H1 (cell line): ENCODE measurements around the gene NCOA1. TPM values are rescaled to one million over a fixed set of nuclear protein-coding genes. Genes with fewer than 3 reads are reported as not detected.

ENCODE experiments used
- CTCF ChIA-PET: fragments of 300-600 bp; sonication (Branson Sonifier 250); formaldehyde crosslinking; loops from one replicate; lab custom pipeline; 2021; ENCODE audit not compliant: partially characterized antibody; lab: Charles Lee
- POLR2A ChIA-PET: fragments of 300-600 bp; sonication (Branson Sonifier 250); formaldehyde crosslinking; loops from one replicate; lab custom pipeline; 2021; ENCODE audit warnings: inconsistent platforms; ENCODE audit not compliant: partially characterized antibody; lab: Charles Lee
- DNase-seq, 2 experiments: peaks; one replicate each; pipeline versions ENCODE4 v3.0.0 to v3.0.0-alpha.2; 2010 to 2022; ENCODE audit warnings: low spot score in 2 of 2, low read depth in 1 of 2, mixed read lengths in 1 of 2
- FAIRE-seq: peaks from 2 replicates; lab custom pipeline; 2011; peaks lifted over from hg19 to GRCh38; lab: Jason Lieb, UNC
- H2AFZ ChIP-seq: 2 replicates; pipeline ENCODE4 v1.8.1; 2012; ENCODE audit warnings: low read length, inconsistent platforms
- H2AK5ac ChIP-seq: 2 replicates; pipeline ENCODE4 v1.6.1; 2013; ENCODE audit warnings: low read depth, low read length
- H2BK120ac ChIP-seq: replicated peaks from 2 replicates; pipeline ENCODE3; 2013; ENCODE audit warnings: low read depth, low read length, inconsistent platforms
- H2BK12ac ChIP-seq: 2 replicates; pipeline ENCODE4 v1.6.1; 2013; ENCODE audit warnings: low read depth, low read length
- H2BK15ac ChIP-seq: 2 replicates; pipeline ENCODE4 v1.6.1; 2013; ENCODE audit warnings: low read length
- H2BK20ac ChIP-seq: 2 replicates; pipeline ENCODE4 v1.6.1; 2013; ENCODE audit warnings: low read length
- H2BK5ac ChIP-seq: 2 replicates; pipeline ENCODE4 v1.6.1; 2013; ENCODE audit warnings: low read depth, low read length
- H3K14ac ChIP-seq: 2 replicates; pipeline ENCODE4 v1.6.1; 2013; ENCODE audit warnings: inconsistent platforms; ENCODE audit not compliant: insufficient read length
- H3K18ac ChIP-seq: 2 replicates; pipeline ENCODE4 v1.6.1; 2013; ENCODE audit warnings: low read length; ENCODE audit errors: extremely low read depth
- H3K23ac ChIP-seq: 2 replicates; pipeline ENCODE4 v1.6.1; 2013; ENCODE audit warnings: inconsistent platforms; ENCODE audit not compliant: insufficient read length
- H3K23me2 ChIP-seq: 2 replicates; pipeline ENCODE4 v1.6.1; 2013; ENCODE audit warnings: low read depth, low read length
- H3K27ac ChIP-seq: 2 replicates; pipeline ENCODE4 v1.6.1; 2011; ENCODE audit warnings: low read depth, low read length, inconsistent platforms
- H3K27me3 ChIP-seq, 4 experiments: replicated peaks in 1 of 4; 1 replicate in 1 of 4; 2 replicates in 3 of 4; pipeline versions ENCODE4 v1.6.1 to v1.8.1; 2011 to 2013; ENCODE audit warnings: low read length in 3 of 4, mild to moderate bottlenecking in 3 of 4, inconsistent platforms in 2 of 4, mixed read lengths in 2 of 4, moderate library complexity in 1 of 4; ENCODE audit not compliant: control insufficient read depth in 3 of 4, insufficient read depth in 3 of 4; ENCODE audit errors: extremely low read depth in 1 of 4
- H3K36me3 ChIP-seq, 4 experiments: 2 replicates each; pipeline versions ENCODE4 v1.6.1 to v1.8.1; 2011 to 2013; ENCODE audit warnings: mild to moderate bottlenecking in 4 of 4, low read length in 3 of 4, moderate library complexity in 2 of 4, control low read depth in 1 of 4, inconsistent platforms in 1 of 4; ENCODE audit not compliant: insufficient read depth in 4 of 4, control insufficient read depth in 2 of 4
- H3K4ac ChIP-seq: replicated peaks from 2 replicates; pipeline ENCODE3; 2013; ENCODE audit warnings: low read length, low read depth, mixed read lengths, inconsistent platforms; ENCODE audit not compliant: insufficient read length
- H3K4me1 ChIP-seq, 4 experiments: replicated peaks in 1 of 4; 1 replicate in 1 of 4; 2 replicates in 3 of 4; pipeline versions ENCODE4 v1.6.1 to v1.8.1; 2011 to 2013; ENCODE audit warnings: low read length in 3 of 4, inconsistent platforms in 2 of 4, mixed read lengths in 1 of 4; ENCODE audit not compliant: insufficient read depth in 4 of 4, control insufficient read depth in 3 of 4
- H3K4me2 ChIP-seq, 2 experiments: 2 replicates each; pipeline versions ENCODE4 v1.6.1 to v1.8.1; 2011 to 2013; ENCODE audit warnings: low read depth in 2 of 2, low read length in 2 of 2, control low read depth in 1 of 2, inconsistent platforms in 1 of 2, mild to moderate bottlenecking in 1 of 2; ENCODE audit not compliant: insufficient read depth in 1 of 2
- H3K4me3 ChIP-seq, 4 experiments: fragments of 200-600, 300-600 bp in 1 of 4; sonication (generic), shearing (Covaris generic), sonication (Bioruptor Twin) in 1 of 4; 2 replicates each; pipeline versions ENCODE4 v1.5.1 to v1.8.1; 2011 to 2016; ENCODE audit warnings: low read length in 4 of 4, low read depth in 3 of 4, control low read depth in 2 of 4, inconsistent platforms in 2 of 4, mild to moderate bottlenecking in 2 of 4, mixed read lengths in 1 of 4, moderate library complexity in 1 of 4; ENCODE audit not compliant: insufficient read depth in 2 of 4; ENCODE audit errors: extremely low read depth in 1 of 4
- H3K56ac ChIP-seq: replicated peaks from 2 replicates; pipeline ENCODE3; 2013; ENCODE audit warnings: low read depth, mild to moderate bottlenecking, mixed read lengths, low read length, inconsistent platforms; ENCODE audit not compliant: insufficient read length
- H3K79me1 ChIP-seq: 2 replicates; pipeline ENCODE4 v1.6.1; 2013; ENCODE audit warnings: low read depth, low read length, control low read depth
- H3K79me2 ChIP-seq, 2 experiments: 2 replicates each; pipeline versions ENCODE4 v1.6.1 to v1.8.1; 2012 to 2013; ENCODE audit warnings: low read length in 2 of 2, mild to moderate bottlenecking in 2 of 2, inconsistent platforms in 1 of 2; ENCODE audit not compliant: insufficient read depth in 2 of 2, control insufficient read depth in 1 of 2
- H3K9ac ChIP-seq, 4 experiments: replicated peaks in 1 of 4; 1 replicate in 1 of 4; 2 replicates in 3 of 4; pipeline versions ENCODE4 v1.6.1 to v1.8.1; 2011 to 2013; ENCODE audit warnings: low read depth in 3 of 4, low read length in 3 of 4, control low read depth in 2 of 4, mild to moderate bottlenecking in 2 of 4, moderate library complexity in 2 of 4, inconsistent platforms in 1 of 4; ENCODE audit errors: extremely low read depth in 1 of 4
- H3K9me3 ChIP-seq, 2 experiments: 2 replicates each; pipeline versions ENCODE4 v1.6.1 to v1.8.1; 2012 to 2013; ENCODE audit warnings: mild to moderate bottlenecking in 2 of 2, moderate library complexity in 2 of 2, control low read depth in 1 of 2, inconsistent platforms in 1 of 2, low read depth in 1 of 2, low read length in 1 of 2, mixed read lengths in 1 of 2; ENCODE audit not compliant: insufficient read depth in 2 of 2
- H4K20me1 ChIP-seq, 2 experiments: replicated peaks in 1 of 2; 2 replicates each; pipeline versions ENCODE3 to v1.8.1; 2011 to 2013; ENCODE audit warnings: inconsistent platforms in 2 of 2, low read length in 2 of 2, mild to moderate bottlenecking in 1 of 2; ENCODE audit not compliant: insufficient read depth in 2 of 2, control insufficient read depth in 1 of 2
- H4K5ac ChIP-seq: 2 replicates; pipeline ENCODE4 v1.6.1; 2013; ENCODE audit warnings: low read length, low read depth, mixed read lengths, inconsistent platforms; ENCODE audit not compliant: insufficient read length
- H4K8ac ChIP-seq: 2 replicates; pipeline ENCODE4 v1.8.0; 2013; ENCODE audit warnings: mild to moderate bottlenecking, moderate library complexity, low read length, inconsistent platforms; ENCODE audit not compliant: insufficient read depth; ENCODE audit errors: extremely low read depth
- H4K91ac ChIP-seq: replicated peaks from 2 replicates; pipeline ENCODE3; 2013; ENCODE audit warnings: low read length, mixed read lengths, inconsistent platforms; ENCODE audit not compliant: insufficient read length
- BRCA1 ChIP-seq: IDR thresholded peaks from 2 replicates; pipeline ENCODE4 v1.6.1; 2012; ENCODE audit warnings: low read depth, low read length, improper control_type of control experiment
- CBX5 ChIP-seq: fragments of 300-800, 300-1000 bp; sonication (generic); IDR thresholded peaks from 2 replicates; pipeline ENCODE4 v1.7.1; 2016; ENCODE audit warnings: antibody characterized with exemption, low read length, low read depth
- EGR1 ChIP-seq: IDR thresholded peaks from 2 replicates; pipeline ENCODE4 v1.6.1; 2011; ENCODE audit warnings: low read depth, low read length, borderline replicate concordance
- HDAC6 ChIP-seq: IDR thresholded peaks from one replicate; pipeline ENCODE4 v1.7.1; 2012; ENCODE audit warnings: low read depth, mild to moderate bottlenecking, inconsistent platforms, low read length, moderate library complexity
- KDM5A ChIP-seq: fragments of 200-600 bp; IDR thresholded peaks from 2 replicates; pipeline ENCODE4 v1.7.1; 2012; ENCODE audit warnings: mild to moderate bottlenecking, low read length, inconsistent platforms, mixed read lengths
- PHF8 ChIP-seq: fragments of 200-600 bp; sonication (generic); conservative IDR thresholded peaks from 2 replicates; pipeline ENCODE4 v1.7.1; 2012; ENCODE audit warnings: low read depth, mild to moderate bottlenecking, inconsistent platforms, low read length, moderate library complexity
- TBP ChIP-seq: IDR thresholded peaks from 2 replicates; pipeline ENCODE4 v1.6.1; 2011; ENCODE audit warnings: low read depth, low read length, improper control_type of control experiment
- WGBS, 2 experiments: shearing (Covaris generic) in 1 of 2; methylation state at CpG; one replicate each; pipeline versions ENCODE4 v1.1.6 to v1.1.7; 2013 to 2015; ENCODE audit warnings: low lambda C conversion rate in 2 of 2, mixed read lengths in 2 of 2, inconsistent platforms in 1 of 2, low coverage in 1 of 2, missing lambda C conversion rate in 1 of 2; ENCODE audit not compliant: insufficient replicate concordance in 2 of 2, insufficient coverage in 1 of 2, insufficient read length in 1 of 2; ENCODE audit errors: extremely low coverage in 1 of 2, missing lambda C conversion rate in 1 of 2; 5-methylcytosine and 5-hydroxymethylcytosine counted together
- polyA plus RNA-seq, 7 experiments: library from polyadenylated mRNA; depleted of rRNA in 3 of 7; stranded (reverse) in 5 of 7; unstranded in 2 of 7; fragments of >200 nt in 5 of 7; fragments of 200-250 nt in 2 of 7; gene quantifications; 1 replicate in 5 of 7; 2 replicates in 1 of 7; 4 replicates in 1 of 7; pipeline versions ENCODE4 v1.2.1 to v1.2.3, GENCODE V29; 2011 to 2013; ENCODE audit warnings: missing spikeins in 2 of 7, mixed read lengths in 2 of 7
- total RNA-seq: library from RNA; stranded (reverse); fragmentation: NEBNext Ultra II Directional; extraction: Animal tissue kit (Norgen Biotek cat#: 25700); gene quantifications from 2 replicates; pipeline ENCODE4 v1.2.1, GENCODE V29; 2021

Gene NCOA1
- total and polyA plus RNA-seq, 2 of the 8 experiments (the other 6 are each of a cell fraction or from before 2014, with no cell fraction given): 12.8 to 17.9 TPM

DNA sequence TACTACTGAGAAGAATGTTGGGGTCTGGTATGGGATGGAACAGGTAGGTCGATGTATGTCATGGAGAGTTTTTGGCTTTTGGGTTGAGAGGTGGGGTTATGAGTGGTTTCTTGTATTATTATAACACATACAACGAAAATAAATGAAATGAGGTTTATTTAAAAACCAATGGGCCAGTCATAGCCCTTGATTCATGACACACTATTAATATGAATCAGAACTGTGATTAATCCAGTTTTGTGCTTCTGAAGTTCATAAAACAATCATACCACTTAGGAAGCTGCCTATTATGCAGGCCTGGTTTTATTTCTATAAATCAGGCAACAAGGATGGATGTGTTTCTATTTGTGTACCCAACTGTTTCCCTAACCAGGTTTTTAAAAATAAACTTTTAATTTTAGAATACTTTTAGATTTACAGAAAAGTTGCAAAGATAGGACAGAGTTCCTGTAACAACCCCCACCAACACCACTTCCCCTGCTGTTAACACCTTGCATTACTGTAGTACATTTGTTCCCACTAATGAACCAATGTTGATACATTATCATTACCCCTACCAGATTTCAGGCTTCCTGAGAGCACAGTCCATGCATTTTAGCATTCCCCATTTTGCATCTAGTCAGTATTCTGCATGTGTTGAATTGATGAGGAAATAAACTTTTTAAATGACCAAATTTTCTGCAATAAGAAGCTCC is 37.5 kb upstream of the NCOA1 start:
- no peak overlapping the region for H2BK5ac ChIP-seq
- no peaks in the 10 kb centered on the region for H3K4me1 ChIP-seq
- CTCF ChIA-PET: interaction anchor here (1.0 to 1.2 kb wide), 2 partner anchors 32 to 337 kb away, joined by 3 to 8 read pairs; no protein-coding TSS in a partner anchor
- peaks cover 4% of the 10 kb centered on the region in 2 experiments; a peak in 3 of 4 replicates for H3K9me3 ChIP-seq
- no peak overlapping the region for H3K4ac ChIP-seq
- no peak for DNase-seq
- H2BK20ac ChIP-seq: no peak overlapping the region
- 85% methylated on average over 2 of the region's 2 CpGs; no CpG with 5 or more reads in 1 of the 2 experiments for WGBS, 2 experiments
- H4K5ac ChIP-seq: no peak overlapping the region
- H3K27ac ChIP-seq: no peak overlapping the region
- no peak overlapping the region for H2BK15ac ChIP-seq
- no peak for FAIRE-seq
- no peaks in the 10 kb centered on the region for H4K20me1 ChIP-seq
- H3K4me3 ChIP-seq: no peak overlapping the region
- no peak overlapping the region for H3K9ac ChIP-seq
- no peaks in the 10 kb centered on the region; the same call in 1 of the 2 replicates for H3K23me2 ChIP-seq
- POLR2A ChIA-PET: no interaction called here
- H3K79me2 ChIP-seq: no peaks in the 10 kb centered on the region
- TF ChIP-seq HDAC6 (no peak), BRCA1 (no peak), CBX5 (no peak), EGR1 (no peak), TBP (no peak), PHF8 (no peak), KDM5A (no peak)
- H3K4me2 ChIP-seq: no peak overlapping the region
- no peak overlapping the region for H3K18ac ChIP-seq
- no peak overlapping the region for H2BK12ac ChIP-seq
- no peak overlapping the region for H3K23ac ChIP-seq
- H3K36me3 ChIP-seq: no peaks in the 10 kb centered on the region
- no peak overlapping the region for H2BK120ac ChIP-seq
- no peak overlapping the region for H4K91ac ChIP-seq
- no peak overlapping the region for H3K56ac ChIP-seq
- no peak overlapping the region for H3K14ac ChIP-seq
- H3K27me3 ChIP-seq: no peaks in the 10 kb centered on the region
- H4K8ac ChIP-seq: no peak overlapping the region
- no peak overlapping the region for H2AFZ ChIP-seq
- H3K79me1 ChIP-seq: no peaks in the 10 kb centered on the region
- no peak overlapping the region for H2AK5ac ChIP-seq
